Cortex of kidney (tissue), 1 donor: Measurements from ENCODE around the gene OR52J3.
"Not testable (repeated sequence)": the region's sequence is repeated elsewhere in the genome, so short reads cannot be mapped to it uniquely, and the experiment has no call there.

Source experiments
- DNase-seq: peaks from one replicate; lab custom pipeline; 2025; lab: John Stamatoyannopoulos, UW

Gene OR52J3

GRCh38 chr11:5046226-5046625 lies at the start of gene OR52J3:
OR52J3 (plus strand) TSS chr11:5046526; CDS start chr11:5046526, 0 bp downstream.
- no peak for DNase-seq

GRCh38 chr11:5004424-5005274 lies 41.7 kb upstream of the OR52J3 start:
- DNase-seq, result no peak

GRCh38 chr11:5007561-5007960 lies 38.8 kb upstream of the OR52J3 start:
- DNase-seq, result no peak

GRCh38 chr11:5011254-5011653 lies 35.1 kb upstream of the OR52J3 start:
- DNase-seq, result no peak

- no peak for DNase-seq
Observed at GRCh38 chr11:5013012-5013411, 33.3 kb upstream of the OR52J3 start.

- no peak for DNase-seq
Observed at GRCh38 chr11:5021996-5022395, 24.3 kb upstream of the OR52J3 start.

GRCh38 chr11:5036669-5037068 lies 9.7 kb upstream of the OR52J3 start:
- DNase-seq, result no peak

- DNase-seq, result no peak
Observed at GRCh38 chr11:5037926-5038325, 8.4 kb upstream of the OR52J3 start.

- DNase-seq, result no peak
Observed at GRCh38 chr11:5038341-5038740, 8.0 kb upstream of the OR52J3 start.

GRCh38 chr11:5040876-5041275 lies 5.5 kb upstream of the OR52J3 start:
- no peak for DNase-seq

- no peak for DNase-seq
Observed at GRCh38 chr11:5042091-5042490, 4.2 kb upstream of the OR52J3 start.

- no peak for DNase-seq
Observed at GRCh38 chr11:5043380-5043779, 2.9 kb upstream of the OR52J3 start.

- no peak for DNase-seq
Observed at GRCh38 chr11:5046754-5047330, 516 bp downstream of the OR52J3 start.

- DNase-seq, result not testable (repeated sequence)
Observed at GRCh38 chr11:5058679-5059078, 12.4 kb downstream of the OR52J3 start.

- no peak for DNase-seq
Observed at GRCh38 chr11:5059391-5059790, 13.1 kb downstream of the OR52J3 start, which contains the start of gene OR52E2. OR52E2 (minus strand) TSS chr11:5059627; CDS start chr11:5059627, 0 bp downstream.

- DNase-seq, result no peak
Observed at GRCh38 chr11:5065027-5065426, 18.7 kb downstream of the OR52J3 start.

GRCh38 chr11:5069272-5069671 lies 22.9 kb downstream of the OR52J3 start, which contains the start of gene OR52E1:
OR52E1 (plus strand) TSS chr11:5069572.
- no peak for DNase-seq

- DNase-seq, result no peak
Observed at GRCh38 chr11:5071799-5072198, 25.5 kb downstream of the OR52J3 start.

GRCh38 chr11:5081405-5081804 lies 35.1 kb downstream of the OR52J3 start:
- DNase-seq, result no peak

- DNase-seq, result no peak
Observed at GRCh38 chr11:5083602-5084001, 37.3 kb downstream of the OR52J3 start.

- no peak for DNase-seq
Observed at GRCh38 chr11:5088556-5088955, 42.2 kb downstream of the OR52J3 start.

GRCh38 chr11:5090668-5091067 lies 44.3 kb downstream of the OR52J3 start:
- DNase-seq, result no peak

- DNase-seq, result no peak
Observed at GRCh38 chr11:5092821-5093585, 46.7 kb downstream of the OR52J3 start.
